GM12801 (cell line): ENCODE measurements around the gene AGAP2.

Source experiments
- TF ChIP-seq, protein P1 (sequence below): IDR thresholded peaks from one replicate; pipeline ENCODE4 v1.5.1; 2011; ENCODE audit warnings: control low read depth; ENCODE audit not compliant: insufficient read length; ENCODE audit errors: extremely low read depth

AGAP2 gene

DNA sequence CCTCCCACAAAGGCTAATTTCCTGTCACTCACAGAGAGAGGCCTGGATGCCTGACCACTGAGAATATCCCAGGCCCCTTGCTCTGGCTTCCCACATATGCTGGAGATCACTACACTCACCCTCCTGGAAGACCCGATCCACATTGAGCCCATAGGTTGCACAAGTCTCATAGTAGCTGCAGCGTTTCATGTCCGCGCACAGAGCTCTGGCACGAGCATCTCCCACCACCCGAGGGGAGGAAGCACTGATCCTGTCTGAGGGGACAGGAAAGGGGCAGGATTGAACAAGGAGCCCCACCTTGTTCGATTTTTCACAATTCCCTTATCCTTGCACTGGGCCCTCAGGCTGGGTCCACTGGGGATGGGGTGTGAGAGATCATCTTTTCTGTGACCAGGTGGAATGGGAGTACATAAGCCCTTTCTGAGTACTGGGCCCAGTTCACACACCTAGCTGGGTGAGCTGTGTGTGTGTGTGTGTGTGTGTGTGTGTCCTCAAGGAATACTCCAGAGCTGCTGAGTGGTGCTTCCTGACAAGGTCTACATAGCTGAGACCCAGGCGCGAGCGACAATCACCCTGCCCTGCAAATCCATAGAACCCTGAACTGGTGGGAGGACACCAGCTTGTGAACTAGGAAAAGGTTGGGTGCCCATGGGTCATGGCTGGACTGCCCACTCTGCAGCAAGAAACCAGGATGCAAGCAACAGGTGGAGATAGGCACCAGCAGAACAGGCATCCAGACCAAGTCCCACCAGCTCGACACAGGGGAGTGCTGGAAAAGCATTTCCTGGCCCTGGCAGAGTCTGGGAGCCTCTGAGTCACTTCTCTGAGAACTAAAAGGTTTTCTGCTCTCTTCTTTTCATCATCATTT lies 5.6 kb downstream of the AGAP2 start:
- TF ChIP-seq, protein P1, sequence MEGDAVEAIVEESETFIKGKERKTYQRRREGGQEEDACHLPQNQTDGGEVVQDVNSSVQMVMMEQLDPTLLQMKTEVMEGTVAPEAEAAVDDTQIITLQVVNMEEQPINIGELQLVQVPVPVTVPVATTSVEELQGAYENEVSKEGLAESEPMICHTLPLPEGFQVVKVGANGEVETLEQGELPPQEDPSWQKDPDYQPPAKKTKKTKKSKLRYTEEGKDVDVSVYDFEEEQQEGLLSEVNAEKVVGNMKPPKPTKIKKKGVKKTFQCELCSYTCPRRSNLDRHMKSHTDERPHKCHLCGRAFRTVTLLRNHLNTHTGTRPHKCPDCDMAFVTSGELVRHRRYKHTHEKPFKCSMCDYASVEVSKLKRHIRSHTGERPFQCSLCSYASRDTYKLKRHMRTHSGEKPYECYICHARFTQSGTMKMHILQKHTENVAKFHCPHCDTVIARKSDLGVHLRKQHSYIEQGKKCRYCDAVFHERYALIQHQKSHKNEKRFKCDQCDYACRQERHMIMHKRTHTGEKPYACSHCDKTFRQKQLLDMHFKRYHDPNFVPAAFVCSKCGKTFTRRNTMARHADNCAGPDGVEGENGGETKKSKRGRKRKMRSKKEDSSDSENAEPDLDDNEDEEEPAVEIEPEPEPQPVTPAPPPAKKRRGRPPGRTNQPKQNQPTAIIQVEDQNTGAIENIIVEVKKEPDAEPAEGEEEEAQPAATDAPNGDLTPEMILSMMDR = no peak

DNA sequence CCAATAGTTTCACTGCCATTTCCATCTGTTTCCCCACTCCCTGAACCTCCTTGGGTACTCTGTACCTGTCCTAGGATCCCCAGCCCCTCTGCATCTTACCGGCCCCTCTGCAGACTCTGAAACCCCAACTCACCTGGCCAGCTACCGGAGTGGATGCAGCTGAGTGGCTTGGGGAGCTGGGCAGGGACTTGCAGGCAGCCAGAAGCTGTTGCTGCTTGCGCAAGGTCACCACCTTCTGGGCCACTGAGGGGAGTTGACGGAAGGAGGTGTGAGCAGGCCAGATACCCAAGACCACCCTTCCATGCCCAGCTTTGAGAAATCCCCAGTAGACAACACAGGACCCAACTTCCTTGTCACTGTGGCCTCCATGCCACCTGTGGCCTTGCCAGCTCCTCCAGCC lies 6.3 kb downstream of the AGAP2 start:
- TF ChIP-seq, protein P1 = no peak

DNA sequence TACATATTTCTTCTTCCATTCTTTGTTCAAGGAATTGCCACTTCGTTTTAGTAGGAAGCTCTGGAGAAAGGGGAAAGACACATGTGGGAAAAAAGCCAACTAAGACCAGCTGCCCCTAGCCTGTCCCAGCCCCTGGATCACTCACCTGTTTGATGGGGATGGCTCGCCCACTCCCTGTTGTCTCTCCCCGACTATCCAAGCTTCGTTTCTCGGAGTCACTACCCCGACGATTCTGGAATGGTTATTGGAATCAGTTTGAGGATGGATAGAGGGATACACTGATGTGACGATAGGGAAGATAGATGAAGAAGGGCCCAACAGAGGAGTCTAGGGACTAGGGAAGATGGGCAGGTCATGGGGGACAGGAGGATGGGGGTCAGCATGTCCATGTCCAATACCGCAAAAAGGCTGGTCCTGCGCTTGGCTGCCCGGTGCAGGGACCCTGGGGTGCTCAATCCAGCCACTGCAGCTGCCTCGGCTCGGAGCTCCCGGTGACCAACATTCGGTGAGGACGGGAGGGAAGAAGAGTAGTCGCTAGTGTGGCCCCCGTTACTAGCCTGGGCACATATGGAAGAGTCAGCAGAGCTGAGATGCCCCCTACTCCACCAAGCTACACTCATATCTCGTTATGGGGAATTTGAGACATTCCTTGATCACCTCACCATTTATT lies 7.0 kb downstream of the AGAP2 start:
- TF ChIP-seq, protein P1 = no peak

DNA sequence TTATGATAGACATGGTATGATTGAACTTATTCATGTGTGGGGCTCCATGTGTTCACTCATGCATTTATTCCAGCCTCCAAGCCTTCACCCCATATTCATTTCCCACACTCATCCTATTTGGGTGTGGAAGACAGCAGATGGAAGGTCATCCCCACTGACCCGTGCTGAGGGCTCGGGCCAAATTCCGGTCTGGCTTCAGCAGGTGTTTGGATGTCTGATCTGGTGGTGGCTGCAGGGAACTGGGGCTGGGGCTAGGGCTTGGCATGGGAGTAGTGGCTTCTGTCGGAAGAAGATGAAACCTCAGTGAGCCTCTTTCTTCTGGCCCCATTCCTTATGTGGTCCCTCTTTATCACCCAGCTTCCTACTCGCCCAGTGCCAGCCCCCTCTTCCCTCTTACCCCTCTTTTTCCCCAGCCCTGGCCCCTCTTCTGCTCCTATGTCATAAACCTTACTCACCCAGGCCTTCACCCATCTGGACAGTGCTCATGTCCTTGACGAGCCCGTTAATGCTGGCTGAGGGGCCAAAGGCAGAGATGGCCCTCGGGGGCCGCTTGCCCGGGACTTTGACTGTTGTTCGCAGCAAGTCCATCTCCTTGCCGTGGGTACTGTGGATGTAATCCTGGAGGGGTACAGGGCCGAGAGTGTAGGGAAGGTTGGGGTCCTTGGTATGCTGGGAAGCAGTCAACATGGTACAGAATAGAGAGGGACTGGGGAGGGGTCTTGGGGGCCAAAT lies 8.0 kb downstream of the AGAP2 start:
- TF ChIP-seq, protein P1 = no peak

DNA sequence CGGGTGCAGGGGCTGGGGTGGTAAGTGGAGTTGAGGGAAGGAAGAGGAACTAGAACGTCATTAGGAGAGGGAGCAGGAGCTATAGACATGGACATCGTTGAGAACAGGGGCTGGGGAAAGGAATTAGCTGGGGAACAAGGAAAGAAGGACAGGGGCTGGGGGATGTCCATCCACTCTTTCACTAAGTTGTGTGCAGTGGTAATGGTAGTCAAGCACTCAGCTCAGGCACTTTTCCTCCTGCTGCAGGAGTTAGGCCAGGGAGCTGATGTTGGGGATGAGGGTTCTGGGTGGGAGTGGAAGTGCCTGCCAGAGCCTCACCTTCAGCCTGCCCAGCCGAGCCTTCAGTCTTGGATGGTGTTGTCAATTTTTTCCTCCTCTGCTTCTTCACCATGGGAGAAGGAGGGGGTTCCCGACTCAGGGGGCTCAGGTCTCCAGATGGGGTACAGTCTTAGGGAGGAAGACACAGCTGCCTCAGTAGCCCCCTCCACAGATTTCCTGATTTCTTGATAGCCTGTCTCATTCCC lies 9.2 kb downstream of the AGAP2 start:
- TF ChIP-seq, protein P1 = no peak

DNA sequence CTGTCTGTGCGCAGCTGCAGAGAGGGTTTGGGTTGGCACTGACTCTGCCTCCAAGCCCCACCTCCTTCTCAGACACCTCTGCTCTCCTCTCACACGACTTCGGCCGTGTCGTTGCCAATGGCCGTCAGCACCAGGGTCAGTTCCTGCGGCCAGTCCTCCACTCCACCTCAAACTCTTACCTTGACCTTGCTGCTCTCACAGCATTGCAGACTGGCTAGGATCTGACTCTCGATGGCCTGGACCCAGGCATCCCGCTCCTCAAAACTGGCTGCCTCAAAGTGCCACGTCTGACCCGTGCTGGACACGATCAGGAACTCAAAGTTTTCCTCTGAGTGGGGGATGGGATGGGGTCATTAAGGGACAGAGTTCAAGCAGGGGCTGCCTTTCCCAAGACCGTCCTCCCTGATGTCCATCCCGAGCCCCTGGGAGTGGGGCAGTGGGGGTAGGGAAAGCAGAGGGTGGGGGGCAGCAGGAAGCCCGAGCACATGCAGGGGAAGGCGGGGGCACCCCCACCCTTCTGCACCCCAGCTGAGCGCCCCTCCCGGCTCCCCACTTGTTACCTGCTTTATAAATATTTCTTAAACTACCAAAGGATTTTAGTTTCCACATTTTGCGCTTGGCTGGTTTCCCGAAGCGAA lies 10.7 kb downstream of the AGAP2 start:
- TF ChIP-seq, protein P1 = no peak
